ENCODE results near the gene PSMD9. TPM values are rescaled to one million over a fixed set of nuclear protein-coding genes. Genes with fewer than 3 reads are reported as not detected.
"Not testable (repeated sequence)": the region's sequence is repeated elsewhere in the genome, so short reads cannot be mapped to it uniquely, and the experiment has no call there.

Gene PSMD9
- total RNA-seq, 1 donor from 2014 or later = 34.0 TPM

GRCh38 chr12:121918679-121919038, 30.1 kb downstream of the PSMD9 start:
- TF ChIP-seq CTCF (IDR thresholded peaks at IDR 0.05; ENCODE audit: unreplicated experiment) = no peak

GRCh38 chr12:121921066-121921465, 32.5 kb downstream of the PSMD9 start:
- Mint-ChIP-seq H3K36me3 (ENCODE audit: low read depth, unreplicated experiment) (peaks cover 8% of the 10 kb centered on the region), H3K27me3 (ENCODE audit: unreplicated experiment) (no peaks in the 10 kb centered on the region)
- no peak for DNase-seq (ENCODE audit: low spot score)

More at GRCh38 chr12:121918679-121919038, 30.1 kb downstream of the PSMD9 start:
- Mint-ChIP-seq H3K4me1 (ENCODE audit: unreplicated experiment) (peaks cover 3% of the 10 kb centered on the region), H3K27me3 (ENCODE audit: unreplicated experiment) (peaks cover 2% of the 10 kb centered on the region), H3K36me3 (ENCODE audit: low read depth, unreplicated experiment) (peaks cover 11% of the 10 kb centered on the region), H3K4me3 (ENCODE audit: unreplicated experiment) (no peak overlapping the region), H3K27ac (ENCODE audit: unreplicated experiment) (no peak overlapping the region), H3K9me3 (ENCODE audit: unreplicated experiment) (no peaks in the 10 kb centered on the region)
- no peak for DNase-seq (ENCODE audit: low spot score)

GRCh38 chr12:121925358-121925695, 36.7 kb downstream of the PSMD9 start:
- no peaks in the 10 kb centered on the region for H3K27me3 Mint-ChIP-seq (ENCODE audit: unreplicated experiment)
- peaks cover 19% of the 10 kb centered on the region for H3K4me1 Mint-ChIP-seq (ENCODE audit: unreplicated experiment)
- no peak for TF ChIP-seq CTCF (IDR thresholded peaks at IDR 0.05; ENCODE audit: unreplicated experiment)
- no peaks in the 10 kb centered on the region for H3K9me3 Mint-ChIP-seq (ENCODE audit: unreplicated experiment)
- no peak overlapping the region for H3K4me3 Mint-ChIP-seq (ENCODE audit: unreplicated experiment)
- no peak for DNase-seq (ENCODE audit: low spot score)
- H3K36me3 Mint-ChIP-seq (ENCODE audit: low read depth, unreplicated experiment) = no peaks in the 10 kb centered on the region
- no peak overlapping the region for H3K27ac Mint-ChIP-seq (ENCODE audit: unreplicated experiment)

More at GRCh38 chr12:121921066-121921465, 32.5 kb downstream of the PSMD9 start:
- peaks cover 13% of the 10 kb centered on the region for H3K4me1 Mint-ChIP-seq (ENCODE audit: unreplicated experiment)
- no peak for TF ChIP-seq CTCF (IDR thresholded peaks at IDR 0.05; ENCODE audit: unreplicated experiment)
- H3K9me3 Mint-ChIP-seq (ENCODE audit: unreplicated experiment) = no peaks in the 10 kb centered on the region
- no peak overlapping the region for H3K27ac Mint-ChIP-seq (ENCODE audit: unreplicated experiment)
- no peak overlapping the region for H3K4me3 Mint-ChIP-seq (ENCODE audit: unreplicated experiment)

GRCh38 chr12:121926874-121927706, 38.5 kb downstream of the PSMD9 start:
- no peak for TF ChIP-seq CTCF (IDR thresholded peaks at IDR 0.05; ENCODE audit: unreplicated experiment)
- H3K4me1 Mint-ChIP-seq (ENCODE audit: unreplicated experiment) = peaks cover 25% of the 10 kb centered on the region
- no peak overlapping the region for H3K27ac Mint-ChIP-seq (ENCODE audit: unreplicated experiment)
- no peaks in the 10 kb centered on the region for H3K36me3 Mint-ChIP-seq (ENCODE audit: low read depth, unreplicated experiment)
- no peaks in the 10 kb centered on the region for H3K9me3 Mint-ChIP-seq (ENCODE audit: unreplicated experiment)
- no peak overlapping the region for H3K4me3 Mint-ChIP-seq (ENCODE audit: unreplicated experiment)
- no peaks in the 10 kb centered on the region for H3K27me3 Mint-ChIP-seq (ENCODE audit: unreplicated experiment)
- no peak for DNase-seq (ENCODE audit: low spot score)

- Mint-ChIP-seq H3K4me3 (ENCODE audit: unreplicated experiment) (no peak overlapping the region), H3K4me1 (ENCODE audit: unreplicated experiment) (peaks cover 30% of the 10 kb centered on the region), H3K36me3 (ENCODE audit: low read depth, unreplicated experiment) (no peaks in the 10 kb centered on the region), H3K27ac (ENCODE audit: unreplicated experiment) (no peak overlapping the region), H3K27me3 (ENCODE audit: unreplicated experiment) (no peaks in the 10 kb centered on the region), H3K9me3 (ENCODE audit: unreplicated experiment) (no peaks in the 10 kb centered on the region)
- DNase-seq (ENCODE audit: low spot score) = no peak
- TF ChIP-seq CTCF (IDR thresholded peaks at IDR 0.05; ENCODE audit: unreplicated experiment) = no peak
Observed at GRCh38 chr12:121927813-121928212, 39.2 kb downstream of the PSMD9 start.

- H3K27me3 Mint-ChIP-seq (ENCODE audit: unreplicated experiment); H3K27ac Mint-ChIP-seq (ENCODE audit: unreplicated experiment); H3K4me3 Mint-ChIP-seq (ENCODE audit: unreplicated experiment); H3K9me3 Mint-ChIP-seq (ENCODE audit: unreplicated experiment); H3K36me3 Mint-ChIP-seq (ENCODE audit: low read depth, unreplicated experiment); DNase-seq (ENCODE audit: low spot score): not testable (repeated sequence)
- peaks cover 33% of the 10 kb centered on the region for H3K4me1 Mint-ChIP-seq (ENCODE audit: unreplicated experiment)
Observed at GRCh38 chr12:121929545-121929944, 41.0 kb downstream of the PSMD9 start.

Data from endothelial cell (in vitro differentiated cells).